GM19467 (cell line): ENCODE results near the gene COX4I2.

Experiments
- ATAC-seq: cut with Tn5 transposase; IDR thresholded peaks from one replicate; pipeline ENCODE4 v1.9.1; 2021; ENCODE audit warnings: mild to moderate bottlenecking, moderate library complexity; ENCODE audit not compliant: unreplicated experiment

Gene COX4I2

GRCh38 chr20:31674895-31675827 is 37.4 kb downstream of the COX4I2 start:
- ATAC-seq: peak; percentile 6

GRCh38 chr20:31675828-31676608 is 38.3 kb downstream of the COX4I2 start:
- ATAC-seq: peak; percentile 45

GRCh38 chr20:31676609-31676989 is 38.9 kb downstream of the COX4I2 start:
- ATAC-seq: no peak

- ATAC-seq: no peak
These were observed 40.0 kb downstream of the COX4I2 start for GRCh38 chr20:31677553-31678260.

- no peak for ATAC-seq
These were observed 41.0 kb downstream of the COX4I2 start for GRCh38 chr20:31678389-31679356.

GRCh38 chr20:31679357-31680285 is 41.9 kb downstream of the COX4I2 start:
- ATAC-seq: no peak

GRCh38 chr20:31680286-31681127 is 42.8 kb downstream of the COX4I2 start:
- ATAC-seq: no peak

GRCh38 chr20:31681128-31681727 is 43.5 kb downstream of the COX4I2 start:
- no peak for ATAC-seq

- no peak for ATAC-seq
These were observed 44.1 kb downstream of the COX4I2 start for GRCh38 chr20:31681769-31682168.

- no peak for ATAC-seq
These were observed 44.6 kb downstream of the COX4I2 start for GRCh38 chr20:31682352-31682751.

GRCh38 chr20:31682927-31683326 is 45.2 kb downstream of the COX4I2 start:
- ATAC-seq: no peak

- no peak for ATAC-seq
These were observed 46.7 kb downstream of the COX4I2 start for GRCh38 chr20:31684153-31685015.

- ATAC-seq: no peak
These were observed 48.3 kb downstream of the COX4I2 start for GRCh38 chr20:31685853-31686643.

- no peak for ATAC-seq
These were observed 50.1 kb downstream of the COX4I2 start for GRCh38 chr20:31687777-31688176.

- no peak for ATAC-seq
These were observed 51.4 kb downstream of the COX4I2 start for GRCh38 chr20:31689141-31689540.

GRCh38 chr20:31690124-31690666 is 52.5 kb downstream of the COX4I2 start:
- no peak for ATAC-seq
